ENCODE results near the gene MAPKAPK3.
A peak's percentile ranks its signal among the peaks of the same experiment; 100 is the strongest.

The MAPKAPK3 gene

GRCh38 chr3:50572158-50572557 is 44.8 kb upstream of the MAPKAPK3 start:
- in situ Hi-C loops (cut with HindIII; ENCODE audit: low sequenced_read_pairs) = no loop called here

DNA sequence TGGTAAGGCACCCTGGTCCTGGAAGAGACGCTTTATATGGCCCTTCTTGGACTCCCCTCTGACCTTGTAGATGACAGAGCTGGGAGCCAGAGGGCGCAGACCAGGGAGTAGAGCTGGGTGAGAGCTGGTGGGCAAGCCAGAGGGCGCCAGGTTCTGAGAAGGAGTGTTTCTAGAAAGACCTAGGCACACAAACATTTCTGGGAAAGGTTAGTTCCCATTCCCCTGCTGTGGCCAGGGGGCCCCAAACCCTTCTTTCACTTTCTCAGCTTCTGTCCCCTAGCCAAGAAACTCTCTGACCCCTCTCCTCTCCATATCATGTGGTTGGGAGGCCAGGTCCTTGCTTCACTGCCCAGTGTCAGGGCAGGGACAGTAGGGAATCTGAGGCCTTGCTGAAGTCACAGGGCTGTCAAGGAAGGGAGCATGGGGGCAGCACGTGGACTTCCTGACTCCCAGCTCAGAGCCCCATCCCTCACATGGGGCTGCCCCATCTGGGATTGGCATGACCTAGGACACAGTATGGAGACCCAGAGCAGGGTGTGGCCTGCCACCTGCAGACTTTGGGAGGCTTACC is 44.1 kb upstream of the MAPKAPK3 start:
- no peak overlapping the region for H3K4me3 ChIP-seq (ENCODE audit: low read depth, low read length)
- DNase-seq (ENCODE audit: low read depth, low spot score) = no peak
- TF ChIP-seq, protein P1, sequence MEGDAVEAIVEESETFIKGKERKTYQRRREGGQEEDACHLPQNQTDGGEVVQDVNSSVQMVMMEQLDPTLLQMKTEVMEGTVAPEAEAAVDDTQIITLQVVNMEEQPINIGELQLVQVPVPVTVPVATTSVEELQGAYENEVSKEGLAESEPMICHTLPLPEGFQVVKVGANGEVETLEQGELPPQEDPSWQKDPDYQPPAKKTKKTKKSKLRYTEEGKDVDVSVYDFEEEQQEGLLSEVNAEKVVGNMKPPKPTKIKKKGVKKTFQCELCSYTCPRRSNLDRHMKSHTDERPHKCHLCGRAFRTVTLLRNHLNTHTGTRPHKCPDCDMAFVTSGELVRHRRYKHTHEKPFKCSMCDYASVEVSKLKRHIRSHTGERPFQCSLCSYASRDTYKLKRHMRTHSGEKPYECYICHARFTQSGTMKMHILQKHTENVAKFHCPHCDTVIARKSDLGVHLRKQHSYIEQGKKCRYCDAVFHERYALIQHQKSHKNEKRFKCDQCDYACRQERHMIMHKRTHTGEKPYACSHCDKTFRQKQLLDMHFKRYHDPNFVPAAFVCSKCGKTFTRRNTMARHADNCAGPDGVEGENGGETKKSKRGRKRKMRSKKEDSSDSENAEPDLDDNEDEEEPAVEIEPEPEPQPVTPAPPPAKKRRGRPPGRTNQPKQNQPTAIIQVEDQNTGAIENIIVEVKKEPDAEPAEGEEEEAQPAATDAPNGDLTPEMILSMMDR (IDR thresholded peaks at IDR 0.05; ENCODE audit: low read depth, low read length) = no peak
- in situ Hi-C loops (cut with HindIII; ENCODE audit: low sequenced_read_pairs) = no loop called here

More at GRCh38 chr3:50572158-50572557, 44.8 kb upstream of the MAPKAPK3 start:
- TF ChIP-seq, protein P1 (IDR thresholded peaks at IDR 0.05; ENCODE audit: low read depth, low read length) = peak; percentile 92
- DNase-seq (ENCODE audit: low read depth, low spot score) = peak; percentile 61
- no peak overlapping the region for H3K4me3 ChIP-seq (ENCODE audit: low read depth, low read length)

DNA sequence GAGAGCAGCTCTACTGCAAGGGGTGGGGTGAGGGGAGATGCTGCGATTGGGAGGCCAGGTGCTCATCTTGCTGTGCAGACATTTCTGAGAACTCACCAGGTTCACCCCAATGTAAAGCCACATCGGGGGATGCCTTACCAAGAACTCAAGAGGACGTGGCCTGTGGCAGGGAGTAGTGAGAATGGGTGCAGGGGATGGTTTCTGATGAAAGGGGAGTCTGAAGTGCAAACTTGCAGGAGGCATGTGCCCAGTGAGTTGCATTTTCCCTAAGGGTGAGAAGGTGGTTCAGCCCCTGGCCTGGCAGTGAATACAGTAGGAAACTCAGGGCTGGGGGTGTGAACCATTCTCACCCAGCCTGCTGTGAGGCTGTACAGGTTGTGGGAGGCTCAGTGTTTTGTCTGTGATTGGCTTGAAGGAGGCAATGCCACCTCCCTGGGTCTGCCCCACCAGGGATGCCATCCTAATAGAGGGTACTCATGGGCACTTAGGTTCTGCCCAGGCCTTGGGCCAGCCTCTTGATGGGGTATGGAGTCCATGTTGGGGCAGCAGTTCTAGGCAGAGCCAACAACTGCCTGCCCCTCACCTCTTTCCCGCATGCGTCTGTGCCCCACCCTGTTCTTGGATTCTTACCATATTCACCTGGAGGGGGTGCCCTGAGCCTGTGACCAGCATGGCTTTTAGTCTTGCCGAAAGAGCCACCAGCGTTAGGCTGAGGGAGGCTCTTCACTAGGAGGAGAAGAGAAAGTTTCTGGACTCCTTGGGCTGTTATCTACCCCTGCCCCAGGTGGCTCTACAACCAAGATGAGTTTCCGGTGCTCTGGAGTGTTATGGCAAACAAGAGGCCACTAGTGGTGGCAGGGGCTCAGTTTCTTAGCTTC is 43.1 kb upstream of the MAPKAPK3 start:
- no peak for DNase-seq (ENCODE audit: low read depth, low spot score)
- H3K4me3 ChIP-seq (ENCODE audit: low read depth, low read length) = no peak overlapping the region
- in situ Hi-C loops (cut with HindIII; ENCODE audit: low sequenced_read_pairs) = no loop called here
- TF ChIP-seq, protein P1 (IDR thresholded peaks at IDR 0.05; ENCODE audit: low read depth, low read length) = no peak

- no peak overlapping the region for H3K4me3 ChIP-seq (ENCODE audit: low read depth, low read length)
- no peak for DNase-seq (ENCODE audit: low read depth, low spot score)
- TF ChIP-seq, protein P1 (IDR thresholded peaks at IDR 0.05; ENCODE audit: low read depth, low read length) = no peak
- in situ Hi-C loops (cut with HindIII; ENCODE audit: low sequenced_read_pairs) = no loop called here
Observed at GRCh38 chr3:50574444-50574831, 42.5 kb upstream of the MAPKAPK3 start.

DNA sequence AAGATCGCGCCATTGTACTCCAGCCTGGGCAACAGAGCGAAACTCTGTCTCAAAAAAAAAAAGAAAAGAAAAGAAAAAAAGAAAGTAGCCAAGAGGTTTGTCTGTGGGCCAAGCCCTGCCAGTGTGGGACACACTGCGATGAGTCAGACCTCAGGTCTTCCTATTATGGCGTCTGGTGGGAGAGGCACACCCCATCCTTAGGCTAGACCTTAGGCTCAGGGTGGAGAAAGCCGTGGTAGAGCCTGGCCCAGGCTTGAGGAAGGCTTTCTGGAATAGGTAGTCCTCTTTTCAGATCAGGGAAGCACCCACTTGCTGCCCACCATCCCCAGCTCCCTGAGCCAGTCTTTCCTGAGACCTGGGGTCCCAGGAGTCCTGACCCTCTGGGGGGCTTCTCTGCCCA is 41.6 kb upstream of the MAPKAPK3 start:
- DNase-seq (ENCODE audit: low read depth, low spot score) = no peak
- in situ Hi-C loops (cut with HindIII; ENCODE audit: low sequenced_read_pairs) = no loop called here
- TF ChIP-seq, protein P1 (IDR thresholded peaks at IDR 0.05; ENCODE audit: low read depth, low read length) = no peak
- H3K4me3 ChIP-seq (ENCODE audit: low read depth, low read length) = no peak overlapping the region

DNA sequence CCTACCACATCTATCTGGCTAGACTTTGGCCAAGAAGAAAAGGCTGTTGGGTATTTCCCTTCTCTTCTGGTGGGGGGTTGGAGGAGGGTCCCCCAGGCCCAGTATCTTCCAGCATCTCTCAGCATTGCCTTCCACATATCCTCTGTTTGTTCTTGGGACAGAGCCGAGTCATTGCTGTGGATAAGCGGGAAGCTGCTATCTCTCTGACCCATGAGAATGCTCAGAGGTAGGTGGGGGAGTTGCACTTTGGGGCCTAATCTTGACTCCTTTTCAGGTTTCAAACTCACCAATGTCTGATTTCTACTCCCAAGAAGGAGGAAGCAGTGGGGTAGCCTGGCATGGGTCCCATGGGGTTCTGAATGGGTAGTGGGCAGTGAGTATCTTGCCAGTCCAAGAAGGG is 39.6 kb upstream of the MAPKAPK3 start:
- in situ Hi-C loops (cut with HindIII; ENCODE audit: low sequenced_read_pairs) = no loop called here
- DNase-seq (ENCODE audit: low read depth, low spot score) = no peak
- TF ChIP-seq, protein P1 (IDR thresholded peaks at IDR 0.05; ENCODE audit: low read depth, low read length) = no peak
- H3K4me3 ChIP-seq (ENCODE audit: low read depth, low read length) = no peak overlapping the region
